Parathyroid adenoma (tissue), 2 donors: Measurements from ENCODE around the gene CNTNAP2.

Experiments used
- H2AFZ ChIP-seq: fragments of 300-600 bp; sonication (generic); one replicate; pipeline ENCODE4 v1.7.0; 2017; ENCODE audit warnings: antibody characterized with exemption, mild to moderate bottlenecking
- H3K27ac ChIP-seq: fragments of 300-600 bp; sonication (generic); one replicate; pipeline ENCODE4 v1.7.0; 2017
- H3K27me3 ChIP-seq: fragments of 300-600 bp; sonication (generic); one replicate; pipeline ENCODE4 v1.7.0; 2017; ENCODE audit warnings: low read length; ENCODE audit not compliant: control insufficient read depth, insufficient read depth
- H3K36me3 ChIP-seq: fragments of 300-600 bp; sonication (generic); one replicate; pipeline ENCODE4 v1.7.0; 2017; ENCODE audit warnings: low read length; ENCODE audit not compliant: control insufficient read depth, insufficient read depth
- H3K4me1 ChIP-seq: fragments of 300-600 bp; sonication (generic); one replicate; pipeline ENCODE4 v1.7.0; 2017; ENCODE audit warnings: control low read depth
- H3K4me2 ChIP-seq: fragments of 300-600 bp; sonication (generic); one replicate; pipeline ENCODE4 v1.7.0; 2017; ENCODE audit warnings: low read length
- H3K4me3 ChIP-seq: fragments of 300-600 bp; sonication (generic); one replicate; pipeline ENCODE4 v1.7.0; 2017; ENCODE audit warnings: low read depth, low read length
- H3K79me2 ChIP-seq: fragments of 300-600 bp; sonication (generic); one replicate; pipeline ENCODE4 v1.7.0; 2017; ENCODE audit warnings: control low read depth
- H3K9ac ChIP-seq: fragments of 300-600 bp; sonication (generic); one replicate; pipeline ENCODE4 v1.7.0; 2017; ENCODE audit warnings: mild to moderate bottlenecking
- H3K9me3 ChIP-seq: fragments of 300-600 bp; sonication (generic); one replicate; pipeline ENCODE4 v1.7.0; 2017; ENCODE audit warnings: low read length; ENCODE audit not compliant: control insufficient read depth
- CTCF ChIP-seq: fragments of 300-600 bp; sonication (generic); IDR thresholded peaks from one replicate; pipeline ENCODE4 v1.7.0; 2017; ENCODE audit warnings: antibody characterized with exemption, mild to moderate bottlenecking
- donor health status: primary hyperparathyroidism.

CNTNAP2 gene

GRCh38 chr7:146591976-146592375 lies 475.4 kb downstream of the CNTNAP2 start:
- H3K9ac ChIP-seq, result no peak overlapping the region
- TF ChIP-seq CTCF, result no peak

GRCh38 chr7:146606628-146607027 lies 490.0 kb downstream of the CNTNAP2 start:
- Histone ChIP-seq H3K4me1 (no peaks in the 10 kb centered on the region), H3K36me3 (no peaks in the 10 kb centered on the region), H3K9ac (no peak overlapping the region)

More at GRCh38 chr7:146591976-146592375, 475.4 kb downstream of the CNTNAP2 start:
- Histone ChIP-seq H3K27ac (no peak overlapping the region), H3K79me2 (no peaks in the 10 kb centered on the region), H3K4me3 (no peak overlapping the region), H2AFZ (no peak overlapping the region), H3K27me3 (no peaks in the 10 kb centered on the region), H3K4me1 (no peaks in the 10 kb centered on the region), H3K36me3 (no peaks in the 10 kb centered on the region), H3K4me2 (no peak overlapping the region), H3K9me3 (no peaks in the 10 kb centered on the region)

GRCh38 chr7:146619641-146620040 lies 503.0 kb downstream of the CNTNAP2 start:
- H3K9ac ChIP-seq, result no peak overlapping the region
- H2AFZ ChIP-seq, result no peak overlapping the region
- H3K36me3 ChIP-seq, result no peaks in the 10 kb centered on the region
- H3K4me1 ChIP-seq, result no peaks in the 10 kb centered on the region
- no peak overlapping the region for H3K27ac ChIP-seq
- H3K4me3 ChIP-seq, result no peak overlapping the region
- H3K9me3 ChIP-seq, result no peaks in the 10 kb centered on the region
- H3K79me2 ChIP-seq, result no peaks in the 10 kb centered on the region
- no peak overlapping the region for H3K4me2 ChIP-seq
- no peak for TF ChIP-seq CTCF
- H3K27me3 ChIP-seq, result no peaks in the 10 kb centered on the region

More at GRCh38 chr7:146606628-146607027, 490.0 kb downstream of the CNTNAP2 start:
- TF ChIP-seq CTCF, result no peak
- Histone ChIP-seq H3K9me3 (no peaks in the 10 kb centered on the region), H3K4me2 (no peak overlapping the region), H3K27ac (no peak overlapping the region), H3K4me3 (no peak overlapping the region), H3K79me2 (no peaks in the 10 kb centered on the region), H3K27me3 (no peaks in the 10 kb centered on the region), H2AFZ (no peak overlapping the region)

GRCh38 chr7:146626912-146627311 lies 510.3 kb downstream of the CNTNAP2 start:
- H3K27me3 ChIP-seq, result no peaks in the 10 kb centered on the region
- TF ChIP-seq CTCF, result no peak
- H3K4me3 ChIP-seq, result no peak overlapping the region

GRCh38 chr7:146635205-146636032 lies 518.8 kb downstream of the CNTNAP2 start:
- Histone ChIP-seq H3K79me2 (no peaks in the 10 kb centered on the region), H3K9ac (no peak overlapping the region), H3K4me3 (no peak overlapping the region), H3K4me1 (no peaks in the 10 kb centered on the region), H3K9me3 (no peaks in the 10 kb centered on the region), H2AFZ (no peak overlapping the region), H3K36me3 (no peaks in the 10 kb centered on the region), H3K27ac (no peak overlapping the region), H3K4me2 (no peak overlapping the region), H3K27me3 (no peaks in the 10 kb centered on the region)
- no peak for TF ChIP-seq CTCF

More at GRCh38 chr7:146626912-146627311, 510.3 kb downstream of the CNTNAP2 start:
- Histone ChIP-seq H3K4me1 (no peaks in the 10 kb centered on the region), H2AFZ (no peak overlapping the region), H3K4me2 (no peak overlapping the region), H3K9ac (no peak overlapping the region), H3K9me3 (no peaks in the 10 kb centered on the region), H3K27ac (no peak overlapping the region), H3K36me3 (no peaks in the 10 kb centered on the region), H3K79me2 (no peaks in the 10 kb centered on the region)
